Measurements from ENCODE around the gene PITPNB. TPM values are rescaled to one million over a fixed set of nuclear protein-coding genes. Genes with fewer than 3 reads are reported as not detected.

Gene PITPNB
- total and polyA plus RNA-seq, 2 of the 13 experiments (the other 11 are each of a cell fraction or from before 2014, with no cell fraction given) = 17.0 to 30.1 TPM

GRCh38 chr22:27839057-27839660 is 79.9 kb downstream of the PITPNB start (continued):
- TF ChIP-seq, protein P1, sequence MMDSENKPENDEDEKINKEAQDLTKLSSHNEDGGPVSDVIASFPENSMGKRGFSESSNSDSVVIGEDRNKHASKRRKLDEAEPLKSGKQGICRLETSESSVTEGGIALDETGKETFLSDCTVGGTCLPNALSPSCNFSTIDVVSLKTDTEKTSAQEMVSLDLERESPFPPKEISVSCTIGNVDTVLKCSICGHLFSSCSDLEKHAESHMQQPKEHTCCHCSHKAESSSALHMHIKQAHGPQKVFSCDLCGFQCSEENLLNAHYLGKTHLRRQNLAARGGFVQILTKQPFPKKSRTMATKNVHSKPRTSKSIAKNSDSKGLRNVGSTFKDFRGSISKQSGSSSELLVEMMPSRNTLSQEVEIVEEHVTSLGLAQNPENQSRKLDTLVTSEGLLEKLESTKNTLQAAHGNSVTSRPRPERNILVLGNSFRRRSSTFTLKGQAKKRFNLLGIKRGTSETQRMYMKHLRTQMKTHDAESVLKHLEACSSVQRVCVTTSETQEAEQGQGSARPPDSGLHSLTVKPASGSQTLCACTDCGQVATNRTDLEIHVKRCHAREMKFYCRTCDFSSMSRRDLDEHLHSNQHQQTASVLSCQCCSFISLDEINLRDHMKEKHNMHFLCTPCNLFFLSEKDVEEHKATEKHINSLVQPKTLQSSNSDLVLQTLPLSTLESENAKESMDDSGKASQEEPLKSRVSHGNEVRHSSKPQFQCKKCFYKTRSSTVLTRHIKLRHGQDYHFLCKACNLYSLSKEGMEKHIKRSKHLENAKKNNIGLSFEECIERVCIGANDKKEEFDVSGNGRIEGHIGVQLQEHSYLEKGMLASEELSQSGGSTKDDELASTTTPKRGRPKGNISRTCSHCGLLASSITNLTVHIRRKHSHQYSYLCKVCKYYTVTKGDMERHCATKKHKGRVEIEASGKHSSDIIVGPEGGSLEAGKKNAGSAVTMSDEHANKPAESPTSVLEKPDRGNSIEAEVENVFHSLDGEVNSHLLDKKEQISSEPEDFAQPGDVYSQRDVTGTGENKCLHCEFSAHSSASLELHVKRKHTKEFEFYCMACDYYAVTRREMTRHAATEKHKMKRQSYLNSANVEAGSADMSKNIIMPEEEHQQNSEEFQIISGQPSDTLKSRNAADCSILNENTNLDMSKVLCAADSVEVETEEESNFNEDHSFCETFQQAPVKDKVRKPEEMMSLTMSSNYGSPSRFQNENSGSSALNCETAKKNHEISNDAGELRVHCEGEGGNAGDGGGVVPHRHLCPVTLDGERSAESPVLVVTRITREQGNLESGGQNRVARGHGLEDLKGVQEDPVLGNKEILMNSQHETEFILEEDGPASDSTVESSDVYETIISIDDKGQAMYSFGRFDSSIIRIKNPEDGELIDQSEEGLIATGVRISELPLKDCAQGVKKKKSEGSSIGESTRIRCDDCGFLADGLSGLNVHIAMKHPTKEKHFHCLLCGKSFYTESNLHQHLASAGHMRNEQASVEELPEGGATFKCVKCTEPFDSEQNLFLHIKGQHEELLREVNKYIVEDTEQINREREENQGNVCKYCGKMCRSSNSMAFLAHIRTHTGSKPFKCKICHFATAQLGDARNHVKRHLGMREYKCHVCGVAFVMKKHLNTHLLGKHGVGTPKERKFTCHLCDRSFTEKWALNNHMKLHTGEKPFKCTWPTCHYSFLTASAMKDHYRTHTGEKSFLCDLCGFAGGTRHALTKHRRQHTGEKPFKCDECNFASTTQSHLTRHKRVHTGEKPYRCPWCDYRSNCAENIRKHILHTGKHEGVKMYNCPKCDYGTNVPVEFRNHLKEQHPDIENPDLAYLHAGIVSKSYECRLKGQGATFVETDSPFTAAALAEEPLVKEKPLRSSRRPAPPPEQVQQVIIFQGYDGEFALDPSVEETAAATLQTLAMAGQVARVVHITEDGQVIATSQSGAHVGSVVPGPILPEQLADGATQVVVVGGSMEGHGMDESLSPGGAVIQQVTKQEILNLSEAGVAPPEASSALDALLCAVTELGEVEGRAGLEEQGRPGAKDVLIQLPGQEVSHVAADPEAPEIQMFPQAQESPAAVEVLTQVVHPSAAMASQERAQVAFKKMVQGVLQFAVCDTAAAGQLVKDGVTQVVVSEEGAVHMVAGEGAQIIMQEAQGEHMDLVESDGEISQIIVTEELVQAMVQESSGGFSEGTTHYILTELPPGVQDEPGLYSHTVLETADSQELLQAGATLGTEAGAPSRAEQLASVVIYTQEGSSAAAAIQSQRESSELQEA (CRISPR knock-in tag; IDR thresholded peaks at IDR 0.05; ENCODE audit: not compliant biosample characterization) = no peak
- TF ChIP-seq ISX (CRISPR knock-in tag; conservative IDR thresholded peaks at IDR 0.05) = no peak
- no peak for TF ChIP-seq RXRA (CRISPR knock-in tag; IDR thresholded peaks at IDR 0.05)
- TF ChIP-seq ZNF317 (CRISPR knock-in tag; IDR thresholded peaks at IDR 0.05) = no peak
- TF ChIP-seq ELF1 (CRISPR knock-in tag; IDR thresholded peaks at IDR 0.05) = no peak
- no peak for TF ChIP-seq ZNF124 (CRISPR knock-in tag; IDR thresholded peaks at IDR 0.05)
- no peak for TF ChIP-seq PHF8 (CRISPR knock-in tag; IDR thresholded peaks at IDR 0.05)
- TF ChIP-seq SIX1 (CRISPR knock-in tag; IDR thresholded peaks at IDR 0.05; ENCODE audit: borderline replicate concordance) = no peak
- TF ChIP-seq ZKSCAN1 (IDR thresholded peaks at IDR 0.05; ENCODE audit: low read length) = no peak
- TF ChIP-seq GPN1 (CRISPR knock-in tag; IDR thresholded peaks at IDR 0.05; ENCODE audit: borderline replicate concordance) = no peak
